Muscle layer of colon (tissue), 2 donors: ENCODE measurements around the gene TFEC.

Source experiments
- H3K27ac ChIP-seq: one replicate; pipeline ENCODE4 v1.7.0; 2013; ENCODE audit warnings: low read depth, mild to moderate bottlenecking, low read length, moderate library complexity
- H3K27me3 ChIP-seq, 2 donors: one replicate each; pipeline ENCODE4 v1.7.0; 2013; ENCODE audit warnings: low read length in 2 of 2, mild to moderate bottlenecking in 2 of 2; ENCODE audit not compliant: insufficient read depth in 2 of 2, control insufficient read depth in 1 of 2
- H3K36me3 ChIP-seq: one replicate; pipeline ENCODE4 v1.7.0; 2013; ENCODE audit warnings: mild to moderate bottlenecking, low read length; ENCODE audit not compliant: insufficient read depth
- H3K4me1 ChIP-seq: one replicate; pipeline ENCODE4 v1.7.0; 2013; ENCODE audit warnings: mild to moderate bottlenecking, low read length; ENCODE audit not compliant: insufficient read depth
- H3K4me3 ChIP-seq, 2 donors: one replicate each; pipeline ENCODE4 v1.7.0; 2013; ENCODE audit warnings: low read length in 2 of 2, low read depth in 1 of 2, mild to moderate bottlenecking in 1 of 2, moderate library complexity in 1 of 2
- H3K9ac ChIP-seq: one replicate; pipeline ENCODE4 v1.7.0; 2013; ENCODE audit warnings: low read length
- H3K9me3 ChIP-seq: one replicate; pipeline ENCODE4 v1.7.0; 2013; ENCODE audit warnings: mild to moderate bottlenecking, low read length
- donor health status: abdominal sarcoma.
- donor health status: Adenocarcinoma of cecum.

Gene TFEC

DNA sequence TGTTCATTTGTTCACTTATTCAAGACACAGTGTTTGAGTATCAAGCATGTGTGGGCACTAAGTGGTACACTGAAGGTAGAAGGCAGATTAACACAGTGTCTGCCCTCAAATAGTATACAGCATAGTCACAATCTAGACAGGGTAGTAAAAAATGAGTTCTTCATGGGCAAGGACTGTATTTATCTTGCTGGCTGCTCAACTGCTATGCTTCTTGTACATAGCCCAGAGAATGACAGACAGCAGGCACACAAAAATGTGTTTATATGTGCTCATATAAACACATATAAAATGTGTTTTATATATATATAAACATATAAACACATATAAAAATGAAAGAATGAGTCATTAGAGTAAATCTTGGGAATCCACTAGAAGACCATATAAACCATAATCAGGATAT, 43.1 kb downstream of the TFEC start:
- no peak overlapping the region for H3K27ac ChIP-seq
- no peaks in the 10 kb centered on the region for H3K36me3 ChIP-seq
- H3K4me3 ChIP-seq, result no peak overlapping the region
- H3K9ac ChIP-seq, result no peak overlapping the region
- H3K9me3 ChIP-seq, result no peaks in the 10 kb centered on the region
- H3K27me3 ChIP-seq, result no peaks in the 10 kb centered on the region
- H3K4me1 ChIP-seq, result no peaks in the 10 kb centered on the region

DNA sequence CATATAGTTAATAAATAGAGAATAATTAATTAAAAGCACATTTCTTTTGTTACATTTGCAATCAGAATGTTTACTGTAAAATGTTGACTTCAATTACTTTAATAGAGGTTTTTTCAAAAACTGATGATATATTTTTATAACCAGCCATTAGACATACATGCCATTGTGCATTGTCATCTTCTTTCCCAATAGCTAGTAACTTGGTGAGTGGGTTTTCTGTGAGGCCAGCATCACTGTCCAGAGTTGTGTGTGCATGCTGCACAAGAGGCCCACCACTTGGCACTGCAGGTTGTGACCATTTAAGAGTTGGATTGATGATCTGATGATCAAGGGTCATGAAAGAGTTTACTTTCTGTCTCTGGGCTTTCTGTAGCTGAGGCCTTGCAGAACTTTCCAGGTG, 46.5 kb downstream of the TFEC start:
- Histone ChIP-seq H3K4me3 (no peak overlapping the region), H3K36me3 (no peaks in the 10 kb centered on the region), H3K4me1 (no peaks in the 10 kb centered on the region), H3K27me3 (no peaks in the 10 kb centered on the region), H3K9me3 (no peaks in the 10 kb centered on the region), H3K9ac (no peak overlapping the region), H3K27ac (no peak overlapping the region)

DNA sequence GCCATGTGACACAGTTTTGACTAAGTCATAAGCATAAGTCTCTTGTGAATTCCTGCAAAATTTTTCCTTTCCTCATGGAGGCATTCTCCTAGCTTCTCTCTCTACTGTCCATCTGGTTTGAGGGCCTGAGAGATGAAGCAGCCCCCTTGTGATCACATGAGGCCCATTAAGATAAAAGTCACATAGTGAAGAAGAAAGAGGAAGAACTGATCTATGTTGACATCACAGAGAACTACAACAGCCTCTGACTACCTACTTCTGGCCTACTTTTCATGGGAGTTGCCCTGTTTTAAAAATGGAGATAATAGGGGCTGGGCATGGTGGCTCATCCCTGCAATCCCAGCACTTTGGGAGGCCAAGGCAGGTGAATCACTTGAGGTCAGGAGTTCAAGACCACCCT, 50.4 kb downstream of the TFEC start:
- Histone ChIP-seq H3K4me3 (no peak overlapping the region), H3K27ac (no peak overlapping the region), H3K4me1 (no peaks in the 10 kb centered on the region), H3K36me3 (no peaks in the 10 kb centered on the region), H3K27me3 (no peaks in the 10 kb centered on the region), H3K9ac (no peak overlapping the region), H3K9me3 (no peaks in the 10 kb centered on the region)

DNA sequence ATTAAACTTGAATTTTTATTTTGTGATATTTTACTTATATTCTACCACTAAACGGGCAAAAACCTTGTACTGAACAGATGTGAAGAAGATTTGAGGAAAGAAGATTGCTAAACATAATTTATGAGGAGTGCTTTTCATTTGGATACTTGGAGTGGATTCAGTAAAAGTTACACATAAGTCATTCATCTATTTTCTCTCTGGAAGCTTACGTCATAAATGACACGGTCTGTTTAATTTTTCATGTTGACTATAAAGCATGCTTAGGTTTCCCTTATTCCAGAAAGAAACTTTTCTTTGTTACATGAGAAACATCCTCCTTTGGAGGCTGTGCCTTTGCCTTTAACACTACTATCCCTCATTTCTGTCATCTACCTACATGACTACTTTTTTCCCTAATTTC, 53.9 kb downstream of the TFEC start:
- H3K27ac ChIP-seq, result no peak overlapping the region
- no peaks in the 10 kb centered on the region for H3K36me3 ChIP-seq
- no peak overlapping the region for H3K9ac ChIP-seq
- no peaks in the 10 kb centered on the region for H3K9me3 ChIP-seq
- H3K27me3 ChIP-seq, result no peaks in the 10 kb centered on the region
- H3K4me3 ChIP-seq, result no peak overlapping the region
- H3K4me1 ChIP-seq, result no peaks in the 10 kb centered on the region

DNA sequence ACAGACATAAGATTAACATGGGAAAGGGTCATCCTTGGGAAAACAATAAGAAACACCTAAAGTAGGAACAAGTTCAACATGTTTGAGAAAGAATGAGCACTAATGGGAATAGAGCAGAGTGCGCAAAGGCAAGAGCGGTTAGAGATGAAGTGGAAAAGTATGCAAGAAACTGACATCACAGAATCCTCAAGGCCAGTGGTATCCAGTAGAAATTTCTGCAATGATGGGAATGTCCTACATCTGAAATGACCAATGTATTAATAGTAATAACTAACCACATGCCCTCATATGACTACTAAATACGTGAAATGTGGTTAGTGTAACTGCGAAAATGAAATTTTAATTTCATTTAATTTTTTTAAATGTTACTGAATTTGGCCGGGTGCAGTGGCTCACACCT, 54.8 kb downstream of the TFEC start:
- Histone ChIP-seq H3K9ac (no peak overlapping the region), H3K27me3 (no peaks in the 10 kb centered on the region), H3K9me3 (no peaks in the 10 kb centered on the region), H3K27ac (no peak overlapping the region), H3K36me3 (no peaks in the 10 kb centered on the region), H3K4me1 (no peaks in the 10 kb centered on the region), H3K4me3 (no peak overlapping the region)

DNA sequence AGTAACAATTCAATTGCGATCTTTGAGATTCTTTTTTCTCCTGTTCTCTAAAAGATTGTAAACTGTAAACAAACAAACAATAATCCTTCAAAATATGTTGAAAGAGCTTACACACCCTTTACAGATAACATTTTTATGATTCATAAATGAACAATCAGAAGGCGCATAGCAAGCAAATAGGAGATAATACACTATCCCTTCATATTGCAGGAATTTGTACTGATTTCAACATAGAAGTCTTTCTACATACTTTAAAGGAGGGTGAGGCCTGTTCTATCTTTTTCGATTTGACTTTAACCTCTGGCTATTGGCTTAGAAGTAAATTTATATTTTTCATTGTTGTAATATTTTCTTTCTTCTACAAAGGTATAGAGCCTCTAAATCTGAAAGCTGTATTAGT, 57.2 kb downstream of the TFEC start:
- H3K27ac ChIP-seq, result no peak overlapping the region
- no peaks in the 10 kb centered on the region for H3K4me1 ChIP-seq
- no peaks in the 10 kb centered on the region for H3K27me3 ChIP-seq
- H3K4me3 ChIP-seq, result no peak overlapping the region
- no peaks in the 10 kb centered on the region for H3K9me3 ChIP-seq
- no peak overlapping the region for H3K9ac ChIP-seq
- H3K36me3 ChIP-seq, result no peaks in the 10 kb centered on the region

DNA sequence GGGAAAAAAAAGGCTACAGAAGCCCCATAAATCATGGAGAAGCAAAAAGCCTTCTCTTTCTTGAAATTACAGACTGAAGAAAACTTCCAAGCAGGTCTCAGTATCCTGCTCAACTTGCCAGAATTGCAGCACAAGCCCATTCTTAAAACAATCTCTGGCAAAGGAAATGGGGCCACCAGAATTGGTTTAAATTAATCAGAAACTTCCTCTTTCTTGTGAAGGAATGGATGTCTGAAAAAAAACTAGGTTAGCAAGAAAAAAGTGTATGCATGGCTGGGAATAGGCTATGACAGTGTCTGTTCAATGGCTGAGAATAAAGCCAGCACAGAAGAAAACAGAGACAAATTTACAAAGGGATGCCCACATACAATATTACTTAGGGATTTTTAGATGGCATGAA, 59.1 kb downstream of the TFEC start:
- H3K9ac ChIP-seq, result no peak overlapping the region
- H3K9me3 ChIP-seq, result no peaks in the 10 kb centered on the region
- H3K27ac ChIP-seq, result no peak overlapping the region
- H3K4me1 ChIP-seq, result no peaks in the 10 kb centered on the region
- no peak overlapping the region for H3K4me3 ChIP-seq
- H3K36me3 ChIP-seq, result no peaks in the 10 kb centered on the region
- no peaks in the 10 kb centered on the region for H3K27me3 ChIP-seq

DNA sequence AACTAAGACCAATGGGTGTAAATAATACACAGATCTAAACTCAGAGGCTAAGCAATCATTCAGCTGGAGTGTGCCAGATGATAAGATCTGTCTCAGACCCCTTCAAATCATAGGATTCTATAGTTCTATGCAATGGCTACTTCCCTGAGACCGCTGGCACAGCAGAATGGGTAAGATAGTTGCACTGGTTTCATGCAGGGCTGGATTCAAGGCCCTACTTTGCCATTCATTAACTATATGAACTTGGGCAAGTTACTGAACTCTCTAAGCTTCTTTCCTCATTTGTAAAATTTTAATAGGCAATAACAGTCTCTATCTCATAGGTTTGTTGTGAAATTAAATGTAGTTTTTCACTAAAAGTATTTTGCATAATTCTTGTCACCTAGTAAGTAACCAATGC, 62.0 kb downstream of the TFEC start:
- Histone ChIP-seq H3K9ac (no peak overlapping the region), H3K4me1 (no peaks in the 10 kb centered on the region), H3K27ac (no peak overlapping the region), H3K4me3 (no peak overlapping the region), H3K36me3 (no peaks in the 10 kb centered on the region), H3K9me3 (no peaks in the 10 kb centered on the region), H3K27me3 (no peaks in the 10 kb centered on the region)

DNA sequence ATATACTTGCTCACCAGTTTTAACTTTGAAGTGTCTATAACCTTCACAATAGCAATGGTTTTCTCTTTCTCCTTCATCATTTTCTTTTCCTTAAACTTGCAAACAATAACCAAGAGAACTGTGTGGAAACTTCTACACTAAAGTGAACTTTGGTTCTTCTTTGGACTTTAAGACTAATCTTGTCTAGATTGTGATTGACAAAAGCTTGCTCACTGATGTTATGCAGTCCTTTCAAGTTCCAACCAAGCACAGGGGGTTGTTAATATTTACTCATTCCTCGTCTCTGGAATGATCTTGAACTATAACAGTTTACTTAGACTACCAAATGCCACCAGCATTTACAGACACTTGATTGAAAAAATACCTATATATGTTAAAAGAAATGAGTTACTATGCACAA, 62.4 kb downstream of the TFEC start:
- no peak overlapping the region for H3K27ac ChIP-seq

DNA sequence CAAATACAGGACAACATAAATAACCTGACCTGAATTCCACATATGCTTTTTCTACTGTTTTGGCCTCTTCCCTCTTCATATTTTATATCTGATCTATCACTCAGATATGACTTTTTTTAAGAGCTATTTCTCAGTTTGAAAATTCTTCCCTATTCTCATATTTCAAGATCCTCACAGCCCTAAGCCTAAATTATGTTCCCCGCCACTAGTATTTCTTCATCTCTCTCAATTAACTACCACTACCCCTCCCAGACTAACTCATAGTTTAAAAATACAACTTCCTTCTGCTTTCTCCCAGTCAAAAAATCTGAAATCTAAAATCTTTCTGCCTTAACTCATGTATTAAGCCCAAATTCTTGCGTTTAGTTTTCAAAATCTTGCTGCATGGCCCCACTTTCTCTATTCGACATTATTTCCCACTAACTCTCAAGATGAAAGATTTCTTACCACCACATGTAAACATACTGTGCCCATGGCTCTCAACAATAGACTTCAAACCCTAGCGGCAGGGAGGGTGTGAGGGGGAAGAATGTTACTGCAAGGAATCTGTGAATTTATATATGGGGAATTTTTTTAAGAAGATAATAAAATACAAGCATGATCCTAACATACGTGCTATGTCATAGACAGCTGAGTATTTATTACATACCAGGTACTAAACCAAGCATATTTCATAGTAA, 64.6 kb downstream of the TFEC start:
- Histone ChIP-seq H3K9ac (no peak overlapping the region), H3K36me3 (no peaks in the 10 kb centered on the region), H3K27ac (no peak overlapping the region), H3K4me3 (no peak overlapping the region), H3K9me3 (no peaks in the 10 kb centered on the region), H3K4me1 (no peaks in the 10 kb centered on the region), H3K27me3 (no peaks in the 10 kb centered on the region)

More for the DNA sequence above, 62.4 kb downstream of the TFEC start:
- Histone ChIP-seq H3K9me3 (no peaks in the 10 kb centered on the region), H3K9ac (no peak overlapping the region), H3K4me3 (no peak overlapping the region), H3K4me1 (no peaks in the 10 kb centered on the region), H3K27me3 (no peaks in the 10 kb centered on the region), H3K36me3 (no peaks in the 10 kb centered on the region)

DNA sequence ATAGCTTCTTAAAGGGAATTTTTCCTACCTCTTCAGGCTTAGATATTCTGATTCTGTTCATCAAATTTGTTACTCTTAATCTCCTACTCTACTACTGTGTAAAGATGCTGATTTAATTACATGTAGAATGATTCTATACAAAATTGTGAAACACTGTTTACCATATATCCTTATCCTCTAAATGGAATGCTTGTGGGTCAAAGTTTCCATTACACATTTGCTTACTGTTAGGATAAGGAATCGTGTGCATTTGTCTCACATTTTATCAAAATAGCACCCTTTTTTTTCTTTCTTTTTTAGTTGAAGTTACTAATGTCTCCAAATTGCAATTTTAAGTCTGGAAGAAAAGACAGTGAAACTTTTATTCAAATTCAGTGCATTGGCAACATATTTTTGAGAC, 65.3 kb downstream of the TFEC start:
- no peaks in the 10 kb centered on the region for H3K27me3 ChIP-seq
- no peaks in the 10 kb centered on the region for H3K9me3 ChIP-seq
- H3K27ac ChIP-seq, result no peak overlapping the region
- H3K9ac ChIP-seq, result no peak overlapping the region
- H3K4me1 ChIP-seq, result no peaks in the 10 kb centered on the region
- H3K36me3 ChIP-seq, result no peaks in the 10 kb centered on the region
- no peak overlapping the region for H3K4me3 ChIP-seq

DNA sequence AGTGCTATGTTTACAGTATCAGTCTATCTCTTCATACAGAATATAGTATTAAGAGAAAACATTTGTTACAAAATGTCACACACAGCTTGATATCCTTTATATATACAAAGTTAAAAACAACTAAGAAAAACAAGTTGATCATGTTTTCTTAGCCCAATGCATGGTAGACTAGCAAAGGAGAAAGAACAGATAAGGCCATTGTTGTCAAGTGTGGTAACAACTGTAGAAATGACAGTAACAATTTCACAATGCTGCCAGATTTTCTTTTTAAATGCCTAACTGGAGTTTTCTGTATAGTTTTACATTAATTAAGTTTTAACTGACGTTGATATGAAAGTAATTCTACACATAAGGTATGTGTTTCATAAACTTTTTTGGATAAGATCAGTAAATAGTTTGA, 65.8 kb downstream of the TFEC start:
- no peak overlapping the region for H3K4me3 ChIP-seq

More for the DNA sequence above, 65.8 kb downstream of the TFEC start:
- Histone ChIP-seq H3K27me3 (no peaks in the 10 kb centered on the region), H3K27ac (no peak overlapping the region), H3K9me3 (no peaks in the 10 kb centered on the region), H3K9ac (no peak overlapping the region), H3K36me3 (no peaks in the 10 kb centered on the region), H3K4me1 (no peaks in the 10 kb centered on the region)
